ENCODE results near the gene WNT10A. TPM values are rescaled to one million over a fixed set of nuclear protein-coding genes. Genes with fewer than 3 reads are reported as not detected.

Gene WNT10A
- total RNA-seq, 1 donor from 2014 or later: not detected

GRCh38 chr2:218893349-218894150 lies 12.9 kb downstream of the WNT10A start:
- TF ChIP-seq, protein P1, sequence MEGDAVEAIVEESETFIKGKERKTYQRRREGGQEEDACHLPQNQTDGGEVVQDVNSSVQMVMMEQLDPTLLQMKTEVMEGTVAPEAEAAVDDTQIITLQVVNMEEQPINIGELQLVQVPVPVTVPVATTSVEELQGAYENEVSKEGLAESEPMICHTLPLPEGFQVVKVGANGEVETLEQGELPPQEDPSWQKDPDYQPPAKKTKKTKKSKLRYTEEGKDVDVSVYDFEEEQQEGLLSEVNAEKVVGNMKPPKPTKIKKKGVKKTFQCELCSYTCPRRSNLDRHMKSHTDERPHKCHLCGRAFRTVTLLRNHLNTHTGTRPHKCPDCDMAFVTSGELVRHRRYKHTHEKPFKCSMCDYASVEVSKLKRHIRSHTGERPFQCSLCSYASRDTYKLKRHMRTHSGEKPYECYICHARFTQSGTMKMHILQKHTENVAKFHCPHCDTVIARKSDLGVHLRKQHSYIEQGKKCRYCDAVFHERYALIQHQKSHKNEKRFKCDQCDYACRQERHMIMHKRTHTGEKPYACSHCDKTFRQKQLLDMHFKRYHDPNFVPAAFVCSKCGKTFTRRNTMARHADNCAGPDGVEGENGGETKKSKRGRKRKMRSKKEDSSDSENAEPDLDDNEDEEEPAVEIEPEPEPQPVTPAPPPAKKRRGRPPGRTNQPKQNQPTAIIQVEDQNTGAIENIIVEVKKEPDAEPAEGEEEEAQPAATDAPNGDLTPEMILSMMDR (IDR thresholded peaks at IDR 0.05; ENCODE audit: unreplicated experiment): no peak
- H3K27ac Mint-ChIP-seq: no peak overlapping the region
- no peak for DNase-seq (ENCODE audit: low spot score, unreplicated experiment)
- H3K4me3 Mint-ChIP-seq (ENCODE audit: low read depth): peak overlapping the region; percentile 58
- H3K27me3 Mint-ChIP-seq: peaks cover 81% of the 10 kb centered on the region
- H3K9me3 Mint-ChIP-seq (ENCODE audit: low read depth): no peaks in the 10 kb centered on the region
- no peaks in the 10 kb centered on the region for H3K36me3 Mint-ChIP-seq (ENCODE audit: insufficient read depth)
- H3K4me1 Mint-ChIP-seq (ENCODE audit: low read depth): peaks cover 5% of the 10 kb centered on the region

DNA sequence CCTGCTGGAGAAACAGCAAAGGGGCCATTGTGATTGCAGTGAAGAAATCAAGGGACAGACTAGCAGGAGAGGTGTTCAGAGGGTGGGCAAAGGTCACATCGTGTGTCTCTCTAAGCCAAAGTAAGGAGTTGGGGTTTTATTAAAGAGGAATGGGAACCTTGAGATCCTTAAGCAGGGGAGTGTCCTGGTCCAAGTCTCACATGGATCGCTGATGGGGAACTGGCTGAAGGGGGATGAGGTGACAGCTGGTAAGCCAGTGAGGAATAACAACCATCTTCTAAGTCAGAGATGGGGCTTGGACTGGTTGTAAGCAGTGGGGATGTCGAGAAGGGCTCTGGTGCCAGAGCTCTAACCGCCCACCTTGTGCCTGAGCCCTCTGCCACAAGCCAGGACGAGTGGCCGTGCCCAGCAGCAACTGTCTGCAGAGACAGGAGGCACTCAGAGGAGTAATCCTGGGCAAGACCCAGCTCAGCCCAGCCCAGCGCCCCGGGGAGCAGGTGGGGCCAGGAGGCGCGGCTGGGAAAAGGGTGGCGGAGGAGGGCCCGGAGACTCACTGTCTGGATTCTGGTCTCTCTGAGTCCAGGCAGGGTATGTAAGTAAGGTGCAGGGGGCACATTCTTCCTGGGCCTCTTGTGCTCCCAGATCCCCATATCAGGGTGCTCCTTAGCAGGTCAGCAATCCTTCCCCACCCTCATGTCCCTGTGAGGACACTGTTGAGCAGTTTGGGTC lies 13.7 kb downstream of the WNT10A start:
- peaks cover 5% of the 10 kb centered on the region for H3K4me1 Mint-ChIP-seq (ENCODE audit: low read depth)
- H3K27me3 Mint-ChIP-seq: peaks cover 83% of the 10 kb centered on the region
- H3K27ac Mint-ChIP-seq: no peak overlapping the region
- no peak overlapping the region for H3K4me3 Mint-ChIP-seq (ENCODE audit: low read depth)
- TF ChIP-seq, protein P1 (IDR thresholded peaks at IDR 0.05; ENCODE audit: unreplicated experiment): no peak
- DNase-seq (ENCODE audit: low spot score, unreplicated experiment): no peak
- no peaks in the 10 kb centered on the region for H3K36me3 Mint-ChIP-seq (ENCODE audit: insufficient read depth)
- no peaks in the 10 kb centered on the region for H3K9me3 Mint-ChIP-seq (ENCODE audit: low read depth)

- TF ChIP-seq, protein P1 (IDR thresholded peaks at IDR 0.05; ENCODE audit: unreplicated experiment): no peak
- H3K27me3 Mint-ChIP-seq: peaks cover 83% of the 10 kb centered on the region
- DNase-seq (ENCODE audit: low spot score, unreplicated experiment): no peak
- H3K36me3 Mint-ChIP-seq (ENCODE audit: insufficient read depth): no peaks in the 10 kb centered on the region
- H3K27ac Mint-ChIP-seq: no peak overlapping the region
- H3K4me1 Mint-ChIP-seq (ENCODE audit: low read depth): peaks cover 5% of the 10 kb centered on the region
- H3K9me3 Mint-ChIP-seq (ENCODE audit: low read depth): no peaks in the 10 kb centered on the region
- H3K4me3 Mint-ChIP-seq (ENCODE audit: low read depth): no peak overlapping the region
Measured at GRCh38 chr2:218894880-218895157, 14.2 kb downstream of the WNT10A start.

DNA sequence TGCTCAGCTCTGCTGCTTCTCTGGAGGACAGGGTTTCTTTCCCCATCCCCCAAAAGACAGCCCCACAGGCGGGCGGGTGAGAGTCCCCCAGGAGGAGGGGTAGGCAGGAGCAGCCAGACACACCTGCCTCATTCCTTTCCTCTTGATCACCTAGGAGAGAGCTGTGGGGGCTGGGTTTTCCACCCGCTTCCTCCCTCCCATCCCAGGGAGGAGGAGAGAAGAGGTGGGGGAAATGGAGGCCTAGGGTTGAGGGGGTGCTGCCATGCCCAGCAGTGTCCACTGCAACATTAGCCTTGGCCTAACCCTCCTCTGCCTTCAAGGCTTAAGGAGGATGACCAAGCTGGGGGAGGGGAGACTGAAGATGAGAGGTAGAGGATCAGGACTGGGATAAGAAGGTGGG lies 14.7 kb downstream of the WNT10A start:
- no peak for DNase-seq (ENCODE audit: low spot score, unreplicated experiment)
- Mint-ChIP-seq H3K4me3 (ENCODE audit: low read depth) (no peak overlapping the region), H3K4me1 (ENCODE audit: low read depth) (peaks cover 5% of the 10 kb centered on the region)

DNA sequence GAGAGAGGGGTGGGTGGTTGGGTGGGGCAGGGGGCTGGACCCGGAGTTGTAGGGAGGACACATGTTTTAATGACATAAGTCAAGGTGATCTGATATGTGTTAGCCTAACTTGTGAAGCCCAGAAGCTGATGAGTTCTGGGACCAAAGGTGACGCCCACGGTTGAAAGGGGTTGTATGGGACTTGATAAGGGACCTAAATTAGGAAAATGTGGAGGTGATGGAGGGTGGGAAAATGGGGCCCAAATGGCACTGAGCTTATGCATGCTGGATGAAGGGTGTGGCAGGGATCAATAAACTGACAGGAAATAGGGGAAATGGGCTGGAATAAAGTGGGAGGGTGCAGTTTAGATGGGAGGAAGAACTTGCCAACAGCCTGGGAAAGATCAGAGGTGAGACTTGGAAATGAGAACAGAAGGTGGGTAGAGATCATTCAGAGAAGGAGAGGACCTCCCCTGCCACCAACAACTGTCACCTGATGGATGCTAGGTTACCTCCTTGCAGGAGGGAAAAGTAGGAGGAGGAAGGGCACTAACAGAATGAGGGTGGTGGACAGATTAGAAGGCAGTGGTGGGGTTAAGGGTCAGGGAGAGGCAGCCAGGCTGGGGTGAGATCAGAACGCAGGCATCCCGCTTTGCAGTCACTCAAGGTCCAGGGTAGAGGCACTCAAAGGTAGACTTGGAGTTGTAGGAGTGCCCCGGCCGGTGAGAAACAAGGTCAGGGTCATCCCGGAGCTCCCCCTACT lies 15.3 kb downstream of the WNT10A start:
- Mint-ChIP-seq H3K4me3 (ENCODE audit: low read depth) (no peak overlapping the region), H3K27ac (no peak overlapping the region), H3K9me3 (ENCODE audit: low read depth) (no peaks in the 10 kb centered on the region), H3K27me3 (peaks cover 82% of the 10 kb centered on the region), H3K4me1 (ENCODE audit: low read depth) (peaks cover 5% of the 10 kb centered on the region), H3K36me3 (ENCODE audit: insufficient read depth) (no peaks in the 10 kb centered on the region)
- TF ChIP-seq, protein P1 (IDR thresholded peaks at IDR 0.05; ENCODE audit: unreplicated experiment): no peak
- DNase-seq (ENCODE audit: low spot score, unreplicated experiment): no peak

More for the DNA sequence above, 14.7 kb downstream of the WNT10A start:
- TF ChIP-seq, protein P1 (IDR thresholded peaks at IDR 0.05; ENCODE audit: unreplicated experiment): no peak
- H3K36me3 Mint-ChIP-seq (ENCODE audit: insufficient read depth): no peaks in the 10 kb centered on the region
- H3K27ac Mint-ChIP-seq: no peak overlapping the region
- H3K27me3 Mint-ChIP-seq: peaks cover 82% of the 10 kb centered on the region
- no peaks in the 10 kb centered on the region for H3K9me3 Mint-ChIP-seq (ENCODE audit: low read depth)
